Tibial nerve (tissue), 4 donors: Measurements from ENCODE around the gene SP100. TPM values are rescaled to one million over a fixed set of nuclear protein-coding genes. Genes with fewer than 3 reads are reported as not detected.

Experiments used
- DNase-seq, 2 donors: peaks; one replicate each; pipeline ENCODE4 v3.0.0-alpha.2; 2019; ENCODE audit warnings: low spot score in 2 of 2
- H3K27ac ChIP-seq, 4 donors: fragments of 200-600 bp; sonication (generic) in 3 of 4; one replicate each; pipeline ENCODE4 v1.5.1; 2017 to 2019; ENCODE audit warnings: mild to moderate bottlenecking in 1 of 4
- H3K27me3 ChIP-seq, 2 donors: fragments of 200-600 bp; sonication (generic) in 1 of 2; one replicate each; pipeline versions ENCODE4 v1.5.1 to v1.6.0; 2017 to 2019
- H3K36me3 ChIP-seq, 3 donors: fragments of 200-600 bp; sonication (generic); one replicate each; pipeline ENCODE4 v1.5.1; 2018 to 2019
- H3K4me1 ChIP-seq, 4 donors: fragments of 200-600 bp; sonication (generic) in 3 of 4; one replicate each; pipeline ENCODE4 v1.5.1; 2017 to 2019
- H3K4me3 ChIP-seq, 4 donors: fragments of 200-600 bp; sonication (generic) in 3 of 4; one replicate each; pipeline ENCODE4 v1.5.1; 2017 to 2019; ENCODE audit warnings: mild to moderate bottlenecking in 1 of 4, moderate library complexity in 1 of 4
- H3K9me3 ChIP-seq, 4 donors: fragments of 200-600 bp; sonication (generic) in 3 of 4; one replicate each; pipeline ENCODE4 v1.5.1; 2017 to 2019
- CTCF ChIP-seq, 5 experiments: fragments of 200-600 bp in 3 of 5; fragments of 450-650 bp in 2 of 5; sonication (generic) in 3 of 5; IDR thresholded peaks; one replicate each; pipeline ENCODE4 v1.5.1; 2016 to 2019; ENCODE audit warnings: antibody characterized with exemption in 5 of 5, mild to moderate bottlenecking in 3 of 5, moderate library complexity in 2 of 5
- EP300 ChIP-seq, 2 donors: sonication (generic); formaldehyde crosslinking; IDR thresholded peaks; one replicate each; pipeline ENCODE4 v1.6.1; 2017; ENCODE audit warnings: antibody characterized with exemption in 2 of 2, mild to moderate bottlenecking in 1 of 2
- POLR2A ChIP-seq, 2 donors: fragments of 450-650 bp; IDR thresholded peaks; one replicate each; pipeline ENCODE4 v1.6.1; 2017; ENCODE audit warnings: antibody characterized with exemption in 2 of 2, mild to moderate bottlenecking in 2 of 2, moderate library complexity in 2 of 2
- WGBS, 2 donors: methylation state at CpG; one replicate each; pipeline ENCODE4 v1.1.5; 2018; 5-methylcytosine and 5-hydroxymethylcytosine counted together
- total RNA-seq, 4 donors: library from RNA; depleted of rRNA; stranded (reverse); fragments of >200 nt; gene quantifications; one replicate each; pipeline ENCODE4 v1.1.0, GENCODE V29; 2016

The SP100 gene
- total RNA-seq, 4 donors from 2014 or later, result 84.1 to 126 (median 108) TPM

- no peak for DNase-seq
- no peaks in the 10 kb centered on the region for H3K27me3 ChIP-seq
- peaks cover 0 to 25% (median 0%) of the 10 kb centered on the region in 3 donors for H3K36me3 ChIP-seq
- no peak overlapping the region for H3K4me3 ChIP-seq
- TF ChIP-seq CTCF (IDR thresholded peaks at IDR 0.05), result no peak
- no peak for TF ChIP-seq POLR2A (IDR thresholded peaks at IDR 0.05)
- TF ChIP-seq EP300 (IDR thresholded peaks at IDR 0.05), result no peak
- no peak overlapping the region for H3K27ac ChIP-seq
- H3K4me1 ChIP-seq, result no peaks in the 10 kb centered on the region
- 98 to 100% methylated on average over 3 of the region's 3 CpGs for WGBS, 2 donors
- peaks cover 0 to 59% (median 6%) of the 10 kb centered on the region in 4 donors for H3K9me3 ChIP-seq
Measured at GRCh38 chr2:230525682-230526081, 109.7 kb downstream of the SP100 start.

DNA sequence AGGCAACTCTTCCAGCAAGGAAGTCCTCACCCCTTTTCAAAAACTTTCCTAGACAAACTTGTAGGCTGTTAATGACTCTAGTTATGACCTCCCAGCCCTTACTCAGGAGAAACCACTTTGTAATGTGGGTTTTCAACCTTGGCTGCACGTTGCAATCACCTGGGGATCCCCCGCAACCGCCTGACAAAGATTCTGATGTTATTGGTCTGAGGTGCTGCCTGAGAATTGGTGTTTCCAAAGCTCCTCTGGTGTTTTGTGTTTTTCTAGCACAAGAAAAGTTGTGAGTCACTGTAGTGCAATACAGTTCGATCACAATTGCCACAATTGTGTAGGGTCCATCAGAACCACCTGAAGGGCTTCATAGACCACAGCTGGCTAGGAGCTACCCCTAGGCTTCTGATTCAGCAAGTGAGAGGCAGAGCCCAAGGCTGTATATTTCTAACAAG is 121.6 kb downstream of the SP100 start:
- H3K9me3 ChIP-seq, result peaks cover 0 to 19% (median 0%) of the 10 kb centered on the region in 4 donors
- TF ChIP-seq CTCF (IDR thresholded peaks at IDR 0.05), result no peak
- TF ChIP-seq POLR2A (IDR thresholded peaks at IDR 0.05), result no peak
- TF ChIP-seq EP300 (IDR thresholded peaks at IDR 0.05), result no peak
- H3K27me3 ChIP-seq, result no peaks in the 10 kb centered on the region
- 66 to 76% methylated on average over 4 of the region's 4 CpGs for WGBS, 2 donors
- no peak for DNase-seq
- H3K27ac ChIP-seq, result no peak overlapping the region
- no peak overlapping the region for H3K4me3 ChIP-seq
- no peaks in the 10 kb centered on the region for H3K4me1 ChIP-seq
- H3K36me3 ChIP-seq, result peaks cover 0 to 63% (median 0%) of the 10 kb centered on the region in 3 donors

DNA sequence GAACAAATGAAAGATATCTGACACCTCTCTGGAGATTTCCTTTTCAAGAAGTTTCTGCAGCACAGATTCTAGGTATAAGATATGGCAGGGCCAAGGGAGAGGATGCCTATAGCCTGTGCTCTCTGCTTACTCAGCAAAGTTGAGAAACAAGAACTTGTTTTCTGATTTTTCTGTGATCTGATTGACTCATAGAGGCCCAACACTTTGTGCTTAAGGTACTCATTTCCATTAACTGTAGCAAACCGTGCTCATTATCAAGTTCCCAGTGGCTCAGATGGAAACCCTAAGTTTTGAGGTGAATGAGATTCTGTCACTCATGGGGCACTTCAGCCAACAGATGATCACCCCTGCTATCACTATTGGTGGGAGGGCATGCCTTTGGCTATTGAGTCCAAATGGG is 124.3 kb downstream of the SP100 start:
- no peaks in the 10 kb centered on the region for H3K4me1 ChIP-seq
- H3K36me3 ChIP-seq, result peaks cover 0 to 86% (median 0%) of the 10 kb centered on the region in 3 donors
- H3K27ac ChIP-seq, result no peak overlapping the region
- no peak overlapping the region for H3K4me3 ChIP-seq
- H3K27me3 ChIP-seq, result no peaks in the 10 kb centered on the region
- DNase-seq, result no peak
- WGBS, 2 donors, result 84 to 94% methylated on average over 1 of the region's 1 CpG
- peaks cover 0 to 44% (median 1%) of the 10 kb centered on the region in 4 donors for H3K9me3 ChIP-seq
- no peak for TF ChIP-seq CTCF (IDR thresholded peaks at IDR 0.05)
- TF ChIP-seq POLR2A (IDR thresholded peaks at IDR 0.05), result no peak
- TF ChIP-seq EP300 (IDR thresholded peaks at IDR 0.05), result no peak

DNA sequence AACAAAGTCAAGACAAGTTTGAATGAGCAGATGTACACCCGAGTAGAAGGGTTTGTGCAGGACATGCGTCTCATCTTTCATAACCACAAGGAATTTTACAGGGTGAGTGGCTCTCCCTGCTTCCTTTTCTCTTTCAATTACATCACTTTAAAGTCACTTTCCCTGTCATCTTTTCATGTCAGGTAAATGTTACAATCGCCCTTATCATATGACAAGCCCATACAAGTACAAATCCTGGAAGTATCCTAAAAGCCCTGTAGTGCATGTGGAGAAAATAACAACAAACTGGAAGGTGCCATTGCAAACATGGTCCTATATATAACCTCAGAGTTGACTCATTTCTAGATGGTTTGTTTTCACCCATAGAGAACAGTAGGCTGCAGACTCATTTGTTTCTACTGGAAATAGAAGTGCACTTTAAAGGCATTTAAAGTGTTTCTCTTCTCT is 126.0 kb downstream of the SP100 start:
- WGBS, 2 donors, result 79 to 91% methylated on average over 3 of the region's 3 CpGs
- Histone ChIP-seq H3K4me3 (no peak overlapping the region), H3K9me3 (peaks cover 0 to 53% (median 1%) of the 10 kb centered on the region in 4 donors), H3K4me1 (no peaks in the 10 kb centered on the region), H3K36me3 (peaks cover 0 to 77% (median 0%) of the 10 kb centered on the region in 3 donors), H3K27me3 (no peaks in the 10 kb centered on the region), H3K27ac (no peak overlapping the region)
- TF ChIP-seq POLR2A (IDR thresholded peaks at IDR 0.05) (no peak), CTCF (IDR thresholded peaks at IDR 0.05) (no peak), EP300 (IDR thresholded peaks at IDR 0.05) (no peak)
- no peak for DNase-seq

GRCh38 chr2:230542751-230543150 is 126.8 kb downstream of the SP100 start:
- H3K36me3 ChIP-seq, result peaks cover 0 to 71% (median 0%) of the 10 kb centered on the region in 3 donors

More at GRCh38 chr2:230542751-230543150, 126.8 kb downstream of the SP100 start:
- TF ChIP-seq CTCF (IDR thresholded peaks at IDR 0.05) (no peak), POLR2A (IDR thresholded peaks at IDR 0.05) (no peak), EP300 (IDR thresholded peaks at IDR 0.05) (no peak)
- WGBS, 2 donors, result 88 to 90% methylated on average over 2 of the region's 2 CpGs
- no peaks in the 10 kb centered on the region for H3K27me3 ChIP-seq
- H3K9me3 ChIP-seq, result peaks cover 0 to 53% (median 1%) of the 10 kb centered on the region in 4 donors
- no peak for DNase-seq
- H3K4me1 ChIP-seq, result no peaks in the 10 kb centered on the region
- no peak overlapping the region for H3K4me3 ChIP-seq
- no peak overlapping the region for H3K27ac ChIP-seq
